ENCODE measurements around the gene SPON2.

The SPON2 gene

DNA sequence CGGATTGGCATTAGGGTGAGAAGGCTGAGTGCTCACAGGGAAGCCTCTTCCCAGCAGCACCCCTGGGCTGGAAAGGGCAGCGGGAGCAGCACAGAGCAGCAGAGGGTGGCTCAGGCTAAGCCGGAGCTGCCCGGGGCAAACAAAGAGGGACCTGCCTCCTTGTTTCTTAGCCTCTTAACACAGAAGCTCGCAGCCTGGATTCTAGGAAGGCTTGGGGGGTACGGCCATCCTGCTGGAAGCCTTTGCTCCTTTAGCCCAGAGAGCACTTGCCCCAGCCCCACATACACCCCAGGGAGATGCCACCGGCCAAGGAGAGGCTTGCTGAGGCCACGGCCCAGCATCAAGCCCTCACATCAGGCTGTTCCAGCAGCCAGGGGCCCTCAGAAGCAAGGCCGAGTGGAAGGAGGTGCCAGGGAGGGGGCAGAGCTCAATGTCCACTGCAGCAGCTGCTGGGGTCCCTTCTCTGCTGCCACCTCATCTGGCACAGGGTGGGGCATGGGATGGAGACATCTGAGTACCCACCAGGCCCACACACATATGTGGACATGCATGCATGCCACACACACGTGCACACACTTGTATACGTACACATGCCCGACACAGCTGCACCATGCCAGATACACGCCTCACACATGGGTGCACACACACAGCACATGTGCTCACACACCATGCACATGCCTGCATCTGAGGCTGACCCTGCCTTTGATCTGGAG lies 20.3 kb upstream of the SPON2 start:
- peak; percentile 13 for DNase-seq (ENCODE audit: insufficient read length)
- no peak for TF ChIP-seq TAF1 (IDR thresholded peaks at IDR 0.05; ENCODE audit: borderline replicate concordance, low read depth, low read length)
- no peak for FAIRE-seq

DNA sequence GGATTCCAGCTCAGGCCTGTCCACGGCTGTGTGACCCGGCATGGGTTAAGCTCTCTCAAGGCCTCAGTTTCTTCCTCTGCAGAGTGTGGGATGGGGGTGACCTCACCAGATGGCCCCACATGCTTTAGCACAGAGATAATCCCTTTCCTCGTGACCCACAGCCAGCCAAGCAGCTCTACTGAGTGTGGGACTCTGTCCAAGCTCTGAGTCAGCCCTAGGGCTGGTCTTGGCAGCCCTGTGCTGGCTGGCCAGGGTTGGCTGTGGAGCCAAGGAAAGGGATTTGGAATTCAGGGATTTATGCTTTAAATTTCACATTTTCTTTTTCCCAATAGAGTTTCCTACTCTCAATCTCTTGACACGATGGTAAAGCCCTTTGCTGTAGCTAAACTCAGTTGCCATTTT lies 19.7 kb upstream of the SPON2 start:
- TF ChIP-seq POLR2AphosphoS5 (IDR thresholded peaks at IDR 0.05; ENCODE audit: low read depth, low read length) (no peak), POLR2A (IDR thresholded peaks at IDR 0.05; ENCODE audit: low read depth, low read length) (no peak), TAF1 (IDR thresholded peaks at IDR 0.05; ENCODE audit: borderline replicate concordance, low read depth, low read length) (no peak)
- no peak for FAIRE-seq
- no peak for DNase-seq (ENCODE audit: insufficient read length)

DNA sequence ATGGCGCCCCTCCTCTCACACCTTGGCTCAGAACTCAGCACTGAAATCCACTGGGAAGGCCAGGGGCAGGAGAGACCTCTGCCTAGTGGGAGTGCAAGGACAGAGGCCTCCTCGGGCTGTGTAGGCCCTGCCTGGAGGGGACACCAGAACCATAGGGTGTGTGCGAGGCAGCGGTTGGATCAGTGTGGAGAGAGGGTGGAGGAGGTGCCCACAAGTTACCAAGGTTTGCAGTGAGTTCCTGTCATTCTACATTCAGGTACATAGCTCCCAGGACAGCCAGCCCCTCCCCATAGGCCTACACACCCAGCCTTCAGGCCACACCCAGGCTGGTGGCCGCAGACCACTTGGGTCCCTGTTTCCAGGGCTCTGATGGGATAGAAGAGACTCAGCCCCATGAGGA lies 19.2 kb upstream of the SPON2 start:
- DNase-seq (ENCODE audit: insufficient read length) (no peak), FAIRE-seq (no peak)
- TF ChIP-seq POLR2AphosphoS5 (IDR thresholded peaks at IDR 0.05; ENCODE audit: low read depth, low read length) (no peak), POLR2A (IDR thresholded peaks at IDR 0.05; ENCODE audit: low read depth, low read length) (no peak), TAF1 (IDR thresholded peaks at IDR 0.05; ENCODE audit: borderline replicate concordance, low read depth, low read length) (no peak)

DNA sequence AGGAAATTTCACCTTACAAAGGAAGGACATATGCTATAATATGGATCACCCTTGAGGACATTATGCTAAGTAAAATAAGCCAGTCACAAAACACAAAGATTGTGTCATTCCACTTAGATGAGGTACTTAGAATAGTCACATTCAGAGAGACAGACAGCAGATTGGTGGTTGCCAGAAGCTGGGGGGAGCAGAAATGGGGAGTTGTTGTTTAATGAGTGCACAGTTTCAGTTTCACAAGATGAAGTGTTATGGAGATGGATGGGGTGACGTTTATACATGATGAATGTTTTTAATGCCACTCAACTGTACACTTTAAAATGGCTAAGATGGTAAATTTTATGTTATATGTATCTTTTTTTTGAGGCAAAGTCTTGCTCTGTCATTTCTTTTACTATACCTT lies 14.8 kb upstream of the SPON2 start:
- TF ChIP-seq POLR2A (IDR thresholded peaks at IDR 0.05; ENCODE audit: low read depth, low read length) (no peak), TAF1 (IDR thresholded peaks at IDR 0.05; ENCODE audit: borderline replicate concordance, low read depth, low read length) (no peak), POLR2AphosphoS5 (IDR thresholded peaks at IDR 0.05; ENCODE audit: low read depth, low read length) (no peak)
- FAIRE-seq: peak; percentile 33

DNA sequence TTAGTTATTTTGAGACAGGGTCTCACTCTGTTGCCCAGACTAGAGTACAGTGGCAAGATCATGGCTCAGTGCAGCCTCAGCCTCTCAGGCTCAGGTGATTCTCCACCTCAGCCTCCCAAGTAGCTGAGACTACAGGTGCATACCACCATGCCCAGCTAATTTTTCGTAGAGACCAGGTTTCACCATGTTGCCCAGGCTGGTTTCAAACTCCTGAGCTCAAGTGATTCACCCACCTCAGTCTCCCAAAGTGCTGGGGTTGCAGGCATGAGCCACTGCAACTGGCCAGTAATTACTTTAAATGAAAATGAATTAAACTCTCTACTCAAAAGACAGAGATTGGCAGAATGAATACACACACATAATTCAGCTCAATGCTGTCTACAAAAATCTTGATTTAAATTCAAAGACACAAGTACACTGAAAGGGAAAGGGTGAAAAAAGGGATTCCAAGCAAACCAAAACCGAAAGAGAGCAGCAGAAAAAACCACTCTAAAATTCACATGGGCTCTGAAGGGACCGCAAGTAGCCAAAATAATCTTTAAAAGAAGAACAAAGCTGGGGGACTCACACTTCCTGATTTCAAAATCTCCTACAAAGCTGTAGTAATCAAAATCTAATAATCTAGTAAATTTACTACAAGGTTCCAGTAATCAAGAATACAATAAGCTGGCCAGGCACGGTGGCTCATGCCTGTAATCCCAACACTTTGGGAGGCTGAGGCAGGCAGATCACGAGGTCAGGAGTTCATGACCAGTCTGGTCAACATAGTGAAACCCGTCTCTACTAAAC lies 11.8 kb upstream of the SPON2 start:
- FAIRE-seq (peak; percentile 83), DNase-seq (ENCODE audit: insufficient read length) (peak; percentile 24)
- TF ChIP-seq TAF1 (IDR thresholded peaks at IDR 0.05; ENCODE audit: borderline replicate concordance, low read depth, low read length): no peak
- TF ChIP-seq POLR2AphosphoS5 (IDR thresholded peaks at IDR 0.05; ENCODE audit: low read depth, low read length): no peak
- no peak for TF ChIP-seq POLR2A (IDR thresholded peaks at IDR 0.05; ENCODE audit: low read depth, low read length)

More for the DNA sequence above, 14.8 kb upstream of the SPON2 start:
- DNase-seq (ENCODE audit: insufficient read length): no peak

DNA sequence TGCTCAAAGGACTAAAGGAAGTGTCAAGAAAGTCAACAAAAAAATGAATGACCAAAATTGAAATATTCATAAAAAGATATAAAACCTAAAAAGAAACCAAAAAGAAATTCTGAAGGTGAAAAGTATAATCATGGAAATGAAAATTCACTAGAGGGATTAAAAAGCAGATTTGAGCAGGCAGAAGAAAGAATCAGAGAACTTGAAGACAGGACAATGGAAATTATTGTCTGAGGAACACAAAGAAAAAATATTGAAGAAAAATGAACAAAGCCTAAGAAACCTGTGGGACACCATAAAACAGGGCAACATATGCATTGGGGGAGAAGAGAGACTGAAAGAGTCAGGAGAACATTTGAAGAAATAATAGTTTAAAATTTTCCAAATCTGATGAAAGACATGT lies 9.9 kb upstream of the SPON2 start:
- no peak for FAIRE-seq
- no peak for TF ChIP-seq POLR2A (IDR thresholded peaks at IDR 0.05; ENCODE audit: low read depth, low read length)
- no peak for TF ChIP-seq POLR2AphosphoS5 (IDR thresholded peaks at IDR 0.05; ENCODE audit: low read depth, low read length)
- no peak for TF ChIP-seq TAF1 (IDR thresholded peaks at IDR 0.05; ENCODE audit: borderline replicate concordance, low read depth, low read length)

DNA sequence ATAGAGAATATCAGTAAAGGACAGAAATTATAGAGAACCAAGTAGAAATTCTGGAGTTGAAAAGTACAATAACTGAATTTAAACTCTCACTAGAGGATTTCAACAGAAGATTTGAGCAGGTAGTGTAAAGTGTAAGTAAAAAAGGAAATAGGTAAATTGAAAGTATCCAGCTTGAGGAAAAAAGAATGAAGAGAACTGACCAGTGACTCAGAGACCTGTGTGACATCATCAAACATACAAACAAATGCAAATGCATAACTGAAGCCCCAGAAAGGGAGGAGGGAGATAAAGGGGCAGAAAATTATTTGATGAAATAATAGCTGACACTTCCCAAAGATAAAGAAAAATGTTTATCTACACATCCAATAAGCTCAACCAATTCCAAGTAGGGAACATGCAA lies 8.3 kb upstream of the SPON2 start:
- FAIRE-seq (no peak), DNase-seq (ENCODE audit: insufficient read length) (no peak)
- no peak for TF ChIP-seq TAF1 (IDR thresholded peaks at IDR 0.05; ENCODE audit: borderline replicate concordance, low read depth, low read length)
- no peak for TF ChIP-seq POLR2A (IDR thresholded peaks at IDR 0.05; ENCODE audit: low read depth, low read length)
- TF ChIP-seq POLR2AphosphoS5 (IDR thresholded peaks at IDR 0.05; ENCODE audit: low read depth, low read length): no peak

More for the DNA sequence above, 9.9 kb upstream of the SPON2 start:
- DNase-seq (ENCODE audit: insufficient read length): no peak

DNA sequence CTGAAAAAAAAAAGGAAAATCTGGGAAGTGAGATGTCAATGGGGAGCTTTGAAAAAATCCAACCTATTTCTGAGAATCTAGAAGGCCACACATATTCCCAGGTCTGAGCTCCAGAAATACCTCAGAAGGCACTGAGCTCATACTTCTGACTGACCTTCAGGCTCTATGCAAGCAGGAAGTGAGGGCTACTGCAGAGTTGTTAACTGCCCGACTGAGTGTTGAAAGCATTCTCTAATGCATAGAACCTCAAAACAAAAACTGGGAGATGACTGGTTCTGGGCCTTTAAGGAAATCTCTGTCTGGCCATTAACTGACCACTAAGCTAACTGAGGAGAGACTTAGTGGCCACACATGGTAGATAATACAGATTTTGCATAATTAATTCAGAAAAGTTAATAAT lies 7.6 kb upstream of the SPON2 start:
- FAIRE-seq: no peak
- no peak for DNase-seq (ENCODE audit: insufficient read length)
- TF ChIP-seq POLR2A (IDR thresholded peaks at IDR 0.05; ENCODE audit: low read depth, low read length) (no peak), TAF1 (IDR thresholded peaks at IDR 0.05; ENCODE audit: borderline replicate concordance, low read depth, low read length) (no peak), POLR2AphosphoS5 (IDR thresholded peaks at IDR 0.05; ENCODE audit: low read depth, low read length) (no peak)

DNA sequence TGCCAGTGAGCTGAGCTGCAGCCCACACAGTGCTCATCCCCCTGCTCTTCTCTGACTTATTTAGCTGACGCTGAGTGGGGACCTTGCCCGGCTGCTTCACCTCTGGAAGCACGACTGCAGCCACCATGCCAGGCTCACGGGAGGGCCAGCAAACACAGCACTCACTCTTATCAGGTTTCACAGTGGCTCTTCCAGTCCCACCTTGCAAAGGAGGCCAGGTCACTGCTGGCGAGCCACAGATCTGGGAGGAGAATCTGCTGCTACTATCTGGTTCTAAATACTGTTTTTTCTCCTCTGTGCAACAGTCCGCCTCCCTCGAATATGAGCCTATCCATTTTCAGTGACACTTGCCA lies 6.7 kb upstream of the SPON2 start:
- no peak for DNase-seq (ENCODE audit: insufficient read length)
- TF ChIP-seq TAF1 (IDR thresholded peaks at IDR 0.05; ENCODE audit: borderline replicate concordance, low read depth, low read length): no peak
- no peak for TF ChIP-seq POLR2AphosphoS5 (IDR thresholded peaks at IDR 0.05; ENCODE audit: low read depth, low read length)
- TF ChIP-seq POLR2A (IDR thresholded peaks at IDR 0.05; ENCODE audit: low read depth, low read length): no peak
- no peak for FAIRE-seq

DNA sequence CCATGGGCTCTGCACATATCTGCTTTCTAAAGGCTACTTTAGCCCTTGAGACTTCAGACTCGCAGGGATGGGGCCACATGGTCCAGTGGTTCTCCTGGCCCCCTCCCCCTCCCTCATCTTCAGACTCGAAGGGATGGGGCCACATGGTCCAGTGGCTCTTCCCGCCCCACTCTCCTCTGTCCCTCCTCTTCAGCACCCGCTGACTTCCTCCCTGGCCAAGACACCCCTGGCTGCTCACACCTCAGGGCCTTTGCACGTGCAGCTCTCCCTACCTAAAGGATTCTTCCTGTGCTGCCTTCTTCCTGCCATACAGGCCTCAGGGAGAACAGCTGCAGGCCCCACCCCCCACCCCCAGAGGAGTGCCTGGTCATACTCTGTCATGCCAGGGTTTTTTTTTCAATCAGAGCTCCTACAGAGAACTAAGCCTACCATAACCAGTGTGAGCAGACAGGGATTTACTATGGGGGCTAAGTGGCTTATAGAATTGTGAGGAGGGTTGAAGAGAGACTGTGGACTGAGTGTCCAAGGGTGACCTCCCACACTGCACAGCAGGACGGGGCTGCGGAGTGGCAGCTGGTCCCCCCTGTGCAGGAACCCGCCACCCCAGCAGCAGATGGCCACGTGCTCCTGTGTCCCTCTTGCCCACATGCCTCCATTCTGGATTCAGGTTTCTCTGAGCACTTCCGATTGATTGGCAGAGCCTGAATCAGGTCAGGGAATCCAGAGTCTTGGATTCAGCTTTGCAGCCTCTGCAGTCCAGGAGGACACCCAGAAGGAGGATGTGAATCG lies 6.1 kb upstream of the SPON2 start:
- TF ChIP-seq TAF1 (IDR thresholded peaks at IDR 0.05; ENCODE audit: borderline replicate concordance, low read depth, low read length): no peak
- TF ChIP-seq POLR2A (IDR thresholded peaks at IDR 0.05; ENCODE audit: low read depth, low read length): no peak
- no peak for TF ChIP-seq POLR2AphosphoS5 (IDR thresholded peaks at IDR 0.05; ENCODE audit: low read depth, low read length)
- FAIRE-seq: no peak
- no peak for DNase-seq (ENCODE audit: insufficient read length)

DNA sequence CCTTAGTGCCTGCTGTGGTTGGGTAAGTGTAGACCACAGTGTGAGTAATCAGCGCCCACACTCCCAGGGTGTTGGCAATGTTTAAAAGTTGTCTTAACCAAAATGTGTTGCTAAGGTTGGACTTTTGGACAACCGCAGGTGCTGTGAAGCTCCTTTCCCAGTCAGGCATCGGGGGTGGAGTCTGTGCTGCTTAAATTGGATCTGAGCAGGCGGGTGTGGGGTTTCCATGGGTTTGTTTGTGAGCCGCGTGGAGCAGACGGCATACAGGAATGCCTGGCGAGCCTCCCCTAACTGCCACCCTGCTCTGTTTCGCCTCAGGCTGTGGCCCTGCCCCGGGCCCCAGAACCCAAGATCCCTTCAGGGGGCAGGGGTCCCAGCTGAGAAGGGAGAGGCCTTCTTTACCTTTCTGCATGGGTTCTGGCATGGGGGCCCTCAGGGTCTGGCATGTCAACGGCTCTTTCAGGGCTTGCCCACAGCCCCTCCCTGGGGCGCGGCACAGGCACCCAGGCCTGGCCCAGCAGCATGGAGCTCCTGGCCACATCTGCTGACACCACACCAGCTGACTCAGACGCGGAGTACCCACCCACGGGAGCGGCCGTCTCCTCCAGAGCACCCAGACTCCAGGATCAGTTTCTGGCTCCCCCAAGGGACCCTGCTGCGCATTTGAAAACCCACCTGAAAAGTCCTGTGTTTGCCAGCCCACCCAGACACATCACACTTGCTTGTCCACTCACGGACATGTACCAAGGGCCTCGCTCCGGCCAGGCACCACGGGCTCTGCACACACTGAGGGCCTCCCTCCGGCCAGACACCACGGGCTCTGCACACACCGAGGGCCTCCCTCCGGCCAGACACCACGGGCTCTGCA lies 5.1 kb upstream of the SPON2 start:
- no peak for TF ChIP-seq TAF1 (IDR thresholded peaks at IDR 0.05; ENCODE audit: borderline replicate concordance, low read depth, low read length)
- no peak for TF ChIP-seq POLR2A (IDR thresholded peaks at IDR 0.05; ENCODE audit: low read depth, low read length)
- TF ChIP-seq POLR2AphosphoS5 (IDR thresholded peaks at IDR 0.05; ENCODE audit: low read depth, low read length): no peak
- FAIRE-seq: no peak
- no peak for DNase-seq (ENCODE audit: insufficient read length)

All from GM12892 (cell line).